ENCODE data around the gene FAM53A. TPM values are rescaled to one million over a fixed set of nuclear protein-coding genes. Genes with fewer than 3 reads are reported as not detected.

The FAM53A gene
- total and polyA plus RNA-seq, 10 of the 15 experiments (the other 5 are each of a cell fraction or from before 2014, with no cell fraction given), result 0.02 to 0.87 (median 0.38) TPM; not detected in 2

DNA sequence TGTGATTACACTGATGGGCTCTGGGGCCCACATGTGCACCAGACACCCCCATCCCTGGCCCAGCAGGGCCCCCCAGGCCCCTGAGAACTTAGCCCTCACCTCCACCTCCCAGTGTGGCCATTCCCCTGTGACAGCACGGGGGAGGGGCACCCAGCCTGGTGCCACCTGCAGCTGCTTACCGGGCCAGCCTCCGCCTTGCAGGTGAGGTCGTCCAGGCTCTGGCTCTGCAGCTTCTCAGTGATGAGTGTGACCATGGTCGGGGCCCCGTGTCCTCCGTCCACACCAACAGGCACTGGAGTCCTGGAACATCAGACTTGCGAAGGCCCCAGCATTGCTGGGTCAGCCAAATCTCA lies 15.6 kb downstream of the FAM53A start:
- ChIA-PET POLR2A (no interaction called here), SMC1A (ENCODE audit: uncharacterized antibody, unreplicated experiment) (no interaction called here), CTCF (no interaction called here), RAD21 (ENCODE audit: unreplicated experiment) (no interaction called here)
- Histone ChIP-seq H3K27ac (ENCODE audit: control insufficient read depth, insufficient read depth) (no peak overlapping the region), H3K4me2 (ENCODE audit: control insufficient read depth, insufficient read depth) (no peak overlapping the region), H3K9me3 (replicated peaks; ENCODE audit: control insufficient read depth, insufficient read depth, low read length) (no peaks in the 10 kb centered on the region), H3K79me2 (ENCODE audit: control insufficient read depth, insufficient read depth, low read length) (no peaks in the 10 kb centered on the region), H3K9ac (ENCODE audit: control insufficient read depth, insufficient read depth, low read length) (no peak overlapping the region), H3K27me3 (replicated peaks in 1 of 2; ENCODE audit: control insufficient read depth in 2 of 2, insufficient read depth in 2 of 2, low read length in 1 of 2) (no peaks in the 10 kb centered on the region), H3K36me3 (ENCODE audit: control insufficient read depth in 2 of 2, insufficient read depth in 2 of 2, low read length in 1 of 2) (no peaks in the 10 kb centered on the region), H2AFZ (ENCODE audit: control insufficient read depth, low read depth, low read length) (no peak overlapping the region), H3K4me3 (no peak overlapping the region), H3K4me1 (ENCODE audit: control insufficient read depth, insufficient read depth, low read length) (no peaks in the 10 kb centered on the region), H4K20me1 (ENCODE audit: control insufficient read depth, insufficient read depth) (no peaks in the 10 kb centered on the region)
- 67% methylated on average over 8 of the region's 8 CpGs for WGBS (ENCODE audit: insufficient coverage, insufficient replicate concordance, low lambda C conversion rate, missing lambda C conversion rate)
- ATAC-seq (no peak), DNase-seq (ENCODE audit: low read depth, low spot score) (no peak), FAIRE-seq (no peak)
- intact Hi-C loops (cut with micrococcal nuclease; ENCODE audit: unreplicated experiment), result no loop called here
- in situ Hi-C loops (cut with MboI), result no loop called here
- no peak for TF ChIP-seq BRCA1 (IDR thresholded peaks at IDR 0.05; ENCODE audit: low read depth, low read length)
- TF ChIP-seq TBL1XR1 (IDR thresholded peaks at IDR 0.05; ENCODE audit: low read depth, low read length), result no peak
- TF ChIP-seq SREBF2 (IDR thresholded peaks at IDR 0.05; ENCODE audit: low read length), result no peak
- TF ChIP-seq JUND (IDR thresholded peaks at IDR 0.05; ENCODE audit: low read depth, low read length), result no peak
- TF ChIP-seq YBX1 (IDR thresholded peaks at IDR 0.05), result no peak
- TF ChIP-seq NR2C2 (IDR thresholded peaks at IDR 0.05; ENCODE audit: borderline replicate concordance, control insufficient read depth, insufficient read length, low read depth), result no peak
- TF ChIP-seq NFXL1 (IDR thresholded peaks at IDR 0.05; ENCODE audit: borderline replicate concordance), result no peak
- no peak for TF ChIP-seq HDGF (IDR thresholded peaks at IDR 0.05)
- no peak for TF ChIP-seq MYC (IDR thresholded peaks at IDR 0.05; ENCODE audit: insufficient read depth, insufficient read length, insufficient replicate concordance, low read length, severe bottlenecking)
- no peak for TF ChIP-seq RAD21 (IDR thresholded peaks at IDR 0.05; ENCODE audit: insufficient read depth, low read depth, low read length)
- no peak for TF ChIP-seq PML (IDR thresholded peaks at IDR 0.05; ENCODE audit: low read length)
- no TSS peak for BruUV-seq (replicated peaks)

Measured in GM12878 (cell line).